ENCODE data around the gene GSDME. TPM values are rescaled to one million over a fixed set of nuclear protein-coding genes. Genes with fewer than 3 reads are reported as not detected.
"Not testable (repeated sequence)": the region's sequence is repeated elsewhere in the genome, so short reads cannot be mapped to it uniquely, and the experiment has no call there.

The GSDME gene
- total RNA-seq, 6 donors from 2014 or later = 3.8 to 41.9 (median 7.5) TPM

GRCh38 chr7:24740871-24741270, 16.4 kb downstream of the GSDME start:
- Histone ChIP-seq H3K36me3 (no peaks in the 10 kb centered on the region), H3K4me3 (no peak overlapping the region), H3K27me3 (no peaks in the 10 kb centered on the region), H3K27ac (no peak overlapping the region), H3K4me1 (no peaks in the 10 kb centered on the region), H3K9me3 (peaks cover 0 to 6% (median 5%) of the 10 kb centered on the region in 4 donors)
- DNase-seq = no peak
- no peak for TF ChIP-seq EP300 (IDR thresholded peaks at IDR 0.05)
- no peak for TF ChIP-seq CTCF (IDR thresholded peaks at IDR 0.05)
- no peak for TF ChIP-seq POLR2AphosphoS5 (IDR thresholded peaks at IDR 0.05)
- no peak for TF ChIP-seq POLR2A (IDR thresholded peaks at IDR 0.05)
- ATAC-seq (ENCODE audit: low FRiP score in 2 of 2) = no peak
- 93 to 94% methylated on average over 9 of the region's 9 CpGs for WGBS, 2 donors

DNA sequence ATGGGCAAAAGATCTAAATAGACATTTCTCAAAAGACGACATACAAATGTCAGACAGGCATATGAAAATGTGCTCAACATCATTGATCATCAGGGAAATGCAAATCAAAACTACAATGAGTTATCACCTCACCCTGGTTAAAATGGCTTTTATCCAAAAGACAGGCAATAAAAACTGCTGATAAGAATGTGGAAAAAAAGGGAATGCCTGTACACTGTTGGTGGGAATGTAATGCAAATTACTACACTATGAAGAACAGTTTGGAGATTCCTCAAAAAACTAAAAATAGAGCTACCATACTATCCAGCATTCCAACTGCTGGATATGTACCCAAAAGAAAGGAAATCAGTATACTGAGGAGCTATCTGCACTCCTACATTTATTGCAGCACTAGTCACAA, 18.0 kb downstream of the GSDME start:
- Histone ChIP-seq H3K27ac (no peak overlapping the region), H3K27me3 (no peaks in the 10 kb centered on the region), H3K9me3 (peaks cover 0 to 6% (median 5%) of the 10 kb centered on the region in 4 donors), H3K36me3 (no peaks in the 10 kb centered on the region), H3K4me3 (no peak overlapping the region), H3K4me1 (no peaks in the 10 kb centered on the region)
- ATAC-seq (ENCODE audit: low FRiP score in 2 of 2) (no peak), DNase-seq (no peak)
- TF ChIP-seq CTCF (IDR thresholded peaks at IDR 0.05) (no peak), POLR2A (IDR thresholded peaks at IDR 0.05) (no peak), POLR2AphosphoS5 (IDR thresholded peaks at IDR 0.05) (no peak), EP300 (IDR thresholded peaks at IDR 0.05) (no peak)
- 74 to 92% methylated on average over 1 of the region's 1 CpG for WGBS, 2 donors

GRCh38 chr7:24738577-24738976, 18.7 kb downstream of the GSDME start:
- DNase-seq = no peak
- H3K36me3 ChIP-seq = no peaks in the 10 kb centered on the region
- WGBS, 2 donors = 96 to 97% methylated on average over 1 of the region's 1 CpG
- no peak overlapping the region for H3K27ac ChIP-seq
- H3K9me3 ChIP-seq = peaks cover 0 to 6% (median 5%) of the 10 kb centered on the region in 4 donors
- H3K4me1 ChIP-seq = no peaks in the 10 kb centered on the region
- no peaks in the 10 kb centered on the region for H3K27me3 ChIP-seq
- ATAC-seq (ENCODE audit: low FRiP score in 2 of 2) = no peak
- no peak overlapping the region for H3K4me3 ChIP-seq
- TF ChIP-seq POLR2A (IDR thresholded peaks at IDR 0.05) (no peak), EP300 (IDR thresholded peaks at IDR 0.05) (no peak), CTCF (IDR thresholded peaks at IDR 0.05) (no peak), POLR2AphosphoS5 (IDR thresholded peaks at IDR 0.05) (no peak)

DNA sequence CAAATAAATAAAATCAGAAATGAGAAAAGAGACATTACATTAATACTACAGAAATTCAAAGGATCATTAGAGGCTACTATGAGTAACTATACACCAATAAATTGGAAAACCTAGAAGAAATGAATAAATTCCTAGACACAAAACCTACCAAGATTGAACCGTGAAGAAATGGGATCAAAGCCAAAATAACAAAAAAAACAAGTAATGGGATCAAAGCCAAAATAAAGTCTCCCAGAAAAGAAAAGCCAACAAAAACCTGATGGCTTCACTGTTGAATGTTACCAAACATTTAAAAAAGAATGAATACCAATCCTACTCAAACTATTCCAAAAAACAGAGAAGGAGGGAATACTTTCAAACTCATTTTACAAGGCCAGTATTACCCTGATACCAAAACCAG, 20.0 kb downstream of the GSDME start:
- Histone ChIP-seq H3K27ac (no peak overlapping the region), H3K27me3 (no peaks in the 10 kb centered on the region), H3K4me3 (no peak overlapping the region), H3K4me1 (no peaks in the 10 kb centered on the region), H3K9me3 (peaks cover 0 to 6% (median 5%) of the 10 kb centered on the region in 4 donors), H3K36me3 (no peaks in the 10 kb centered on the region)
- whole genome bisulfite sequencing, 2 donors = 30 to 60% methylated on average over 1 of the region's 1 CpG
- no peak for ATAC-seq (ENCODE audit: low FRiP score in 2 of 2)
- no peak for DNase-seq
- TF ChIP-seq EP300 (IDR thresholded peaks at IDR 0.05) (no peak), POLR2AphosphoS5 (IDR thresholded peaks at IDR 0.05) (no peak), POLR2A (IDR thresholded peaks at IDR 0.05) (no peak), CTCF (IDR thresholded peaks at IDR 0.05) (no peak)

DNA sequence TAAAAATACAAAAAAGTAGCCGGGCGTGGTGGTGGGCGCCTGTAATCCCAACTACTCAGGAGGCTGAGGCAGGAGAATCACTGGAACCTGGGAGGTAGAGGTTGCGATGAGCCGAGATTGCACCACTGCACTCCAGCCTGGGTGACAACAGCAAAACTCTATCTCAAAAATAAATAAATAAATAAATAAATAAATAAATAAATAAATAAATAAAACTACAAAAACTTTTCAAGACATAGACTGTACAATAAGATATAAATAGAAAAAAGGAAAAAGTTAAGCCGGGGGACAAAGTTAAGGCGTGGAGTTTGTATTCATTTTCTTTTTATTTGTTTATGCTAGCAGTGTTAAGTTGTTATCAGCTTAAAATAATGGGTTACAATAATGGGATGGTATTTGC, 21.7 kb downstream of the GSDME start:
- ATAC-seq (ENCODE audit: low FRiP score in 2 of 2); DNase-seq; H3K27ac ChIP-seq; H3K9me3 ChIP-seq; H3K27me3 ChIP-seq; H3K4me3 ChIP-seq; H3K4me1 ChIP-seq; H3K36me3 ChIP-seq: not testable (repeated sequence)
- WGBS, 2 donors = 90 to 94% methylated on average over 7 of the region's 7 CpGs

All from upper lobe of left lung (tissue), 6 donors.